Dermis blood vessel endothelial cell (primary cell): ENCODE measurements around the gene EGLN1. TPM values are rescaled to one million over a fixed set of nuclear protein-coding genes. Genes with fewer than 3 reads are reported as not detected.

Source experiments
- DNase-seq: peaks from one replicate; pipeline ENCODE4 v3.0.0; 2010
- total RNA-seq: library from RNA; depleted of rRNA; stranded (reverse); fragments of >200 nt; gene quantifications from 2 replicates; pipeline ENCODE4 v1.2.3, GENCODE V29; 2014

EGLN1 gene
- total RNA-seq, 1 donor from 2014 or later = 129 TPM

DNA sequence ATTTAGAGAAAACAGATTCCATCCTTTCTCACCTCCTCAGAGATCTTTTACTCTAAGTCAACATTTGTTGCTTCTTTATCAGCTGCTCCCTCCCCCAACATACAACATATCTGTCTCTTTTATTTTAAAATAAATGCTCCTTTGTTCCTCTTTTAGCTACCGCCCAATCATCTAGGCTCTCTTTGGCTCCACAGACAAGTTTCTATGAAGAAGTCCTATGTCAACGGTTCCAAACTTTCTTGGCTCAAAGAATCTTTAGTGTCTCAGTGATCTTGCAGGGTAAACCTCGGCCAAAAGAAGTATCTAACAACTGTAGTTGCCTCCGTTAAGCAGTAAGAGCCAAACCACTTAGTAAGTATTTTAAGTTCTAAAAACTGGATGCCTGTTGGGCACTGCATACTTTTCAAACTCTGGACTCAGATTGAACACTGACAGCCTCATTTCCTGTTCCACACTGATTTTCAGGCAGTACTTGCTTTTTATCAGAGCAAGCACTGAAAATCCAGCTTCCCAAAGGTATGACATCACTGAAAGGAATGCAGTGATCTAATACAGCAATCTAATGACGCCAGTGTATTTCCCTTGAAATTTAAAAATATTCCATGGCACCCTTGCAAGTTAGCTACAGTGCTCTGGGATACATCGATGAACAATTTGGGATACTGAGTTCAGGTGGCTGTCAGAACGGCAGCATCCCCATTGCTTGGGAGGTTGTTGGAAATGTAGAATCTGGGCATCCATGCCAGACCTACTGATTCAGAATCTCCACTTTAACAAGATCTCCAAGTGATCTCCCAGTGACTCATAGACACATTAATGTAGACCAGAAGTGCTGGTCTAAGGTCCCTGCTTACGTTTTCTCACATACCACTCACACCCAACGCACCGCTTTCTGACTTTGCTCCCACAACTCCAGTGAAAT lies 26.8 kb downstream of the EGLN1 start:
- DNase-seq = peak; percentile 92

DNA sequence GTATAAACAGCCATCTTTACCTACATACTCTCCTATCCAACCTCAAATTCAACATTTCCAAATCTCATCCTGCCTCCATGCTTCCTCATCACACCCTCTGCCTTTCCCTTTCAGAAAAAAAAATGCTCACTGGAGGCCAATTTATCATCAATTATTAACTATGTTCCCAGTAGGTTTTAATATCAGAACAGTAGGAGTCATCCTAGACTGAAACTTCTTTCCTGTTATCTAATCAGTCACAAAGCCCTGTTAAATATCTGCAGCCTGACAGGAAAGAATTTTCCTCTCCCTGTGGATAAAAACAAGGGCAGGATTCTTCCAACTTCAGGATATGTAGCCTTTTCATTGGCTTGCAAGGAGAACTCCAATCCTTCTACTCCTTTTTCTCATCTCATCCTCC lies 28.4 kb downstream of the EGLN1 start:
- DNase-seq = no peak

DNA sequence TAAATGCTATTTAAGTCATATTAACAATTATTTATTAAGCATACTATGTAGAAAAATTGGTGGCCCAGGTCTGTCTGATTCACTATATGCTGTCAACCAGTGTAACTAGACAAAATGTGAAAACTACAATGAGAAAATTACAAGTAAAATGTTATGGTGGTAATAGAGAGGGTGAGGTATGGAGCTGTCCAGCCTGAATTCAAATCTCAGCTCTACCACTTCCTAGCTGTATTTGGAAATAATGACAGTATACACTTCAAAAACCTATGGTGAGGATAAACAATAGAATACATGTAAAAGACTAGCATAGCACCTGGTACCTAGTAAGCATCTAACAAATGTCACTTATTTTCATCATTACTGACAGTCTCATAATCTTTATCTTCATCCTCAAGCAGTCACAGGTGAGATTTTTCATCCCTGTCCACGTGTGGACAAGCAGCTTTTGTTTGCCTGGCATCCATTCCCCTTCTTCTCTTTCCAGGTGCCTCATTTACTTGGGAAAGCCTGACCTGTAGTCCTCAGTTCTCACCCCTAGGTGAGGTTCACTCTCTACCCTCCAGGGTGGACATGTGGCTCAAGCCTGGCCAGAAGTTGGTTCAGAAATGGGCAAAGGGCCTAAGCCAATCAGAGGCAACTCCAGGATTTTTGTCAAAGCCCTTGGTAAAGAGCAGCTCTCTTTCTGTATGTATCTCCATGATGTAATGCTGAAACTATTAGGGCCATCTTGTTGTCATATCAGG lies 29.5 kb downstream of the EGLN1 start:
- no peak for DNase-seq

DNA sequence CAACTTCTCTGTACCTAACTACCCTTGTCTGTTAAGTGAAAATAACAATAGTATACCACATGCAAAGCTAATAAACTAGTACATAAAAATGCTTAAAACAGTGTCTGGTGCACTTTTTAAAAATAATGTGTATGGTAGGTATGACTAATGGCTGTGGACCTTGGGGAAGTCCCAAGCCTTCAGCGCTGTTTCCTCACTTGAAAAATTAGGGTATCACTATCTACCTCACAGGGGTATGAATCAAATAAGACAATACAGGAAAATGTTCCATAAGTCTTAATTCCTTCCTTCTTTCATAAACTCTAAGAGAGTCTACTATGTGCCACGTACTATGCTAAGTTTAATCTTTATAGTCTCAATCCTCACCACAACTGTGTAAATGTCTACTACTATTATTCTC lies 32.0 kb downstream of the EGLN1 start:
- peak; percentile 67 for DNase-seq

DNA sequence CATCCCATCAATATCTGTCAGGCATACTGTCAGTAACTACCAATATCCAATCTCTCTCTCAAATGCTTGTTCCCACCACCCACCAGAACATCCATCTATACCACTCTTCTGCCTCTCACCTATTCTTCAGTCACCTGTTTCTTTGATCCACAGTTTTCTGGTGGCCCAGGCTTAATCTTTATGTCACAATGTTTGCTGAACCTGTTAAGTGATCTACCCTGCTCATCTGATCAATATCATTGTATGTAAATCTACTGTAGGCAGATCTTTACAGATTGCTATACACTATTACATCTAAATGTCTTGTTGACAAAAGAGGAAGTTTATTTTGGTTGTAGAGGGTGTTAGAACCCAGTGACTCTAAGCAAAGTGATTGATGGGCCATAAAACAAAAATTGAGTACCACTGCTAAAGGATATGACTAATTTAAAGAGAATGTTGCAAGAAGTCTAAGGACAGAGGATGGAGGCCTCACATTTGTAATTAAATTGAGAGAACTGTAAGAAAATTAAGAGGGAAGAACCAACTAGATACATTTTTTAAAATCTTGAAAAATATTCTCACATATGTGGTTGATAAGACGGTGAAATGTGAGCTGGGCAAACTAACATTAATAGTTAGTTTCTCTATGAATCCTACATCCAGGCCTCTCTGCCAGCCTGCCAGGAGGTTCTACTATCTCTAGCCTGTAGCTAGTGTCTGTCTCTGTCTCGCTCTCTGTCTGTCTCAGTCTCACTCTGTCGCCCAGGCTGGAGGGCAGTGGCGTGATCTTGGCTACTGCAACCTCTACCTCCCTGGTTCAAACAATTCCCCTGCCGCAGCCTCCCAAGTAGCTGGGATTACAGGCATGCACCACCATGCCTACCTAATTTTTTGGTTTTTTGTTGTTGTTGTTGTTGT lies 34.1 kb downstream of the EGLN1 start:
- DNase-seq = peak; percentile 74

DNA sequence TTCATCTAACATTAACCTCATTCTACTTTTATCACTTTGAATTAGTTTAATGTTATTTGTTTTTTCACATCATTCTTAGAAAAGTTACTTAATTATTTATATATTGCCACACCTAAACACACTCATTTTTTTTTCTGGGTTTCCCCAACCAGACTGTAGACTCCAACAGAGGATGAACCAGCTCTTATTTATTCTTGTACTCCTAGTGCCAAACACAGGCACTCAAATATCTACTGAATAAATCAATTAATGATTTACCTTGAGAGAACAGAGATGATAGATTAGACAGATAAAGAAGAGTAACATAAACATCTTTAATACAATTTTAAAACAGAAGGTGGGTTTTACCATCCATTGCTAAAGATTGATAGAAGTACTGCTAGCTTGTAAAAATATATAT lies 35.6 kb downstream of the EGLN1 start:
- no peak for DNase-seq

DNA sequence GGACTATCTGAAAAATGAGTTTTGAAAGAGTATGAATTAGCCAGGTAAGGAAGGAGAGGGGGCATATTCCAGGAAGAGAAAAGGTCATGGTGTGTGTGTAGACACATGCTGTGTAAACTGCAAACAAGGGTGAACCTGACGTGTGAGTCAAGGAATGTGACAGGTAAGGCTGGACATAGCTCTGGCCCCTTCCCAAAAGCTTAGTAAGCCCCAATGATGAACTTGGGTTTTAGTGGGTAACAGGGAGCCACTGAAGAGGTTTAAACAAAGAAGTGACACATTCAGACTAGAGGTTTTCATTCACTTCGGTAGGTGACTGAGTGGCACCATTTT lies 36.7 kb downstream of the EGLN1 start:
- no peak for DNase-seq

DNA sequence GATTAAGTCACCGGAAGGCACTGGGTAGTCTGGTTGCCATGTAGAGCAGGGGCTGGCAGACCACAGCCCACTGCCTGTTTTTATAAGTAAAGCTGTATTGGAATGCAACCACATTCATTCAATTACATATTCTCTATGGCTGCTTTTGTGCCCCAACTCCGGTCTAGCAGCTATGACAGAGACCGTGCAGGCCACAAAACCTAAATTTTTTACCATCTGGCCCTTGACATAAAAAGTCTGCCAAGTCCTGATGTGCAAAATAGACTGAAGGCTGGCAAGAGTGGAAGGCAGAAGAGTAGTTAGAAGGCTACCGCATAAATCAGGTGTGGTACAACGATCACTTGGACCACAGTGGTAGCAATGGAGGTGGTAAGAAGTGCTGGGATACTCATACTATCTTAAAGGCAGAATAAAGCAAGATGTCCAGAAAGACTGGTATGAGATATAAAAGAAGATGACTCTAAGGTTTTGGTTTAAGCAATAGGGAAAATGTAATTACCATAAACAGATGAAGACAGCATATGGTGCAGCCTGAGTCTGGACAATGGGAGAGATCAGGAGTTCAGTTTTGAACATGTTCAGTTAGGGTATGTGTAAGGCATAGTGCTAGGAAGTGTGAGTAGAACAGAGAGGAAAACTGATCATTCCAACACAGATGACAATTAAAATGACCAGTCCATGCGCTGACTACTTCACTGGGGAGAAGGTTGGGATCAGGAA lies 37.2 kb downstream of the EGLN1 start:
- DNase-seq = no peak

DNA sequence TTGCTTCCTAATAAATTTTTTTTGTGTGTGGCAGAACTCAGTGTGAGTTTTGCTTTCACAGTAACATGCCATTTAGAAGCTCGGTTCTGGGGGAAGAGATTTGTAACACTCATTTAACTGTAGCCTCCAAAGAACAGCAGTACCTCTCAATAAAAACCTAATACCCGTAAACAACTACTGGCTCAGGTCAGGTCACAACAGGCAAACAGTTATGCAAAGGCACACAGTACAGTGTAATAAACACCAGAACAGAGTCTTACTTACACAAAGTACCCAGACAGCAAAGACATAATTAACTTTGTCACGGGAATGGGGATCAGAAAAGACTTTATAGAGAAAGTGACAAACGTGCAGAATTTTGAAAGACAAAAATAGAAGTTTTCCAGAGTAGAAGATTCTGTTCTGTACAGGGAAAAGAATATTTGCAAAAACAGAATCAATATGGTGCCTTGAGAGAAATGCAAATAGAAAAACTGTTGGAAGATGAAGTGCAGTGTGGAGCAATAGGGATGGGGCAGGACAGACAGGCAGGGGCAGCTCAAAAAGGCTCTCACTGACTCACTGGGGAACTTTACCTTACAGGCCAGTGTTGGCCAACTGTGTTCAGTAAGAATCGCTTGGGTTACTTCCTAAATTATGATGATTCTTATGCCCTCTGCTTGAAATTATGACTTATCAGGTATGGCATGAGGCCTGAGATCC lies 38.8 kb downstream of the EGLN1 start:
- DNase-seq = no peak

DNA sequence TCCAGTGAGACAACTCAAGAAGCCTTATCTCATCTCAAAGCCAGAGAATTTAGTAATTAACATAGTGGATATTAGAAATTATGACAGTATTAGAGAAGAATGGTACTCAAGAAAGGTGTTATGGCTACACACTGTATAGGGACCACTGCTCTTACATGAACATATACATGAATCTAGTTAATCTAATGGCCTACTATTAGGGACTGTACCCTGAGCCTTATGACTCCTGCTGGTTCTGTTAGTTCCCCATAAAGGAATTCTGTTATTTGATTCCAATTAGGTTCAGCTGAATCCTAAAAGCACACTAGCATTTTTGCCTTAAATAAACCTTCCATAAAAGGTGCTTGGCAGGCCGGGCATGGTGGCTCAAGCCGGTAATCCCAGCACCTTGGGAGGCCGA lies 39.7 kb downstream of the EGLN1 start:
- DNase-seq = no peak

DNA sequence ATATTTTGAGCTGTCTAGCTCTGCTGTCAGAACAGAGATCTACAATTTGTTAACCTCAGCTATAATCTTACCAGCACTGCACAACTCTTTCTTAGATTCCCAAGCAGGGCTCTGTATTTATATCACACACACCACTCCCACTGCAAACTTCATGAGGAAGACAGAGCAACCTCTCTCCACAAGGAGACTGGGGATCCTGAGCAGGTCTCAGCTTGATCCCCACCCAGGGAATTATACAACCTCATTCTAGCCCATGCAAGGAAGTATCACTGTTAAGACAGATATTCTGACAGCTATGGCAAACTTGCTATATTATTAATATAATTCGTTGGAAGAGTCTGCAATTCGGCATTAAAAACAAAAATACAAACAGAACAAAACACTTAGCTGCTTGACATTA lies 40.4 kb downstream of the EGLN1 start:
- no peak for DNase-seq

DNA sequence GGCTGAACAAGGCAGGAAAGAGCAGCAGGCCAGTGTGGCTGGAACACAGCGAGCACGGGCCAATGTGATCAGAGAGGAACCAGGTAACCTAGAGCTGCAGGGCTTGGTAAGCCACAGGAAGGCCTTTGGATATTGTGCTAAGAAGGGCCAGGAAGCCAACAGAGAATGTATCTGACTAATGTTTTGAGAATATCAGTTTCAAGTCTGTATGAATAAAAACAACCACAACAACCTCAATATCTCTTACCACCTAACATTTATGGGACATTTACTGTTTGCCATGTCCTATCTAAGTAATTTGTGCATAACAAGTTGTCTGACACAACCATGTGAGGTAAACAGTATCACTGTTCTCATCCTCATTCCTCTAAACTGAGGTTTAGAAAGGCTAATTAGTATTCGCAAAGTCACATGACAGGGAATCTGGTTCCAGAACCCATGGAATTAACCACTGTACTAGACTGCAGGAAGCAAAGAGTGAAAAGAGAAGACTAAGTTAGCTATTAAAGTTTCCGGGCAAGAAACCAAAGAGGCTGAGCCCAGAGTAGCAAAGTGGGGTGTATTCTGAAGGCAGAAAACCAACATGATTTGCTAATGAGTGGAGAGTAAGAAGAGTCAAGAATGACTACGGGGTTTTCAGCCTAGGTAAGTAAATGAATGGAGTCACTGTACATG lies 45.1 kb downstream of the EGLN1 start:
- DNase-seq = peak; percentile 31

DNA sequence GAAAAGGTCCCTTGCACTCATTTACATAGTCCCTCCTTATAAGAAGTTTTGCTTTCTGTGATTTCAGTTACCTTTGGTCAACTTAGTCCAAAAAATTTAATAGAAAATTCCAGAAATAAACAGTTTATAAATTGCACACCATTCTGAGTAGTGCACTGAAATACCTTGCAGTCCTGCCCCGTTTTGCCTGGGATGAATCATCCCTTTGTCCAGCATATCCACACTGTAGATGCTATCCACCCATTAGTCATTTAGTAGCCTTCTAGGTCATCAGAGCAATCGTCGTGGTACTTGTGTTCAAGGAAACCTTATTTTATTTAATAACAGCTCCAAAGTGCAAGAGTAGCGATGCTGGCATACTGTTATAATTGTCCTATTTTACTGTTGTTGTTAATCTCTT lies 46.0 kb downstream of the EGLN1 start:
- DNase-seq = peak; percentile 58

DNA sequence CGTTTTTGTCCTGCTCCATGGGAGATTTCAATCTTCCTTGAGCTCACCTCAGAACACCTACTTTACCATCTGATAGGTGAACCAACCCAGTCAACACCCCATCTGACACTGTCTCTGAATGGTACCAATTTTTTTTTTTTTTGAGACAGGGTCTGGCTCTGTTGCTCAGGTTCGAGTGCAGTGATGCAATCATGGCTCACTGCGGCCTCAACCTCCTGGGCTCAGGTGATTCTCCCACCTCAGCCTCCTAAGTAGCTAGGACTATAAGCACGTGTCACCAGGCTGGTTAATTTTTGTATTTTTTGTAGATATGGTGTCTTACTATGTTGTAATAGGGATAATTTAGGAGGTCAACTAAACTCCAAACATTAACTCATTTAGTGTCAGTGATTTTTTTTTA lies 47.7 kb downstream of the EGLN1 start:
- DNase-seq = no peak

DNA sequence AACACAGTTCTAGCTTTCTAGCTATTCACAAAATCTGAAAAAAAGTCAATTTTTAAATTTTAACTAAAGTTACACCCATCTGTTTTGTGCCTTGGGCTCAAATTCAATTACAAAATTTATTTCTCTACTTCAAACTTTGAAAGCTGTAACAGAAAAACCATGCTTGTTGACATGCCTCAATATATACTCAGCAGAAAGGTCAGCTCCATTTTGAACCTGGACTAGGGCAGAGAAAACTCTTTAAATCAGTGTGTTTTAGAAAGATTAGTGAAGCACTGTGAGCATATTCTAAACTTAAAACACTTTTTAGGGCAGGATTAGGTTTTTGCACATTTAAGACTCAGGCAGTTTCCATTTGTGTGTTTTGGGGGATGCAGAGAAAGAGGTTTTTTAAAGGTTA lies 49.6 kb downstream of the EGLN1 start:
- no peak for DNase-seq

DNA sequence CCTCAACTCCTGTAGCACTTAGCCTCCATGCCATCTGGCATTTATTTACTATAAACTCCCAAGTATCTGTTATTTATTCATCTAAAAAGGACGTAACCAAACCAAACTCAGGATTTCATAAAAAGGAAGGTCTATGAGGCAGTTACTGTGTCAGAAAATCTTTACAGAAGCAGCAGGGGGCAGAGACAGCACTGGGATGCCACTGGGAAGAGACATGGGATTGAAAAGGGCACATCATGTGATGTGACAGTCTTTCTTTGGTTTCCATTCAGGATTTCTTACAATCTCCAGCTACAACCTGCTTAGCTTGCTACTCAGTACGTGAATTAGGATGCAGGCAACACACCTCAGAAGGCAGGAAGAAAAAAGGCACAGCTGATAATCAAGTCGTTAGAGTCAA lies 52.8 kb downstream of the EGLN1 start:
- DNase-seq = no peak

DNA sequence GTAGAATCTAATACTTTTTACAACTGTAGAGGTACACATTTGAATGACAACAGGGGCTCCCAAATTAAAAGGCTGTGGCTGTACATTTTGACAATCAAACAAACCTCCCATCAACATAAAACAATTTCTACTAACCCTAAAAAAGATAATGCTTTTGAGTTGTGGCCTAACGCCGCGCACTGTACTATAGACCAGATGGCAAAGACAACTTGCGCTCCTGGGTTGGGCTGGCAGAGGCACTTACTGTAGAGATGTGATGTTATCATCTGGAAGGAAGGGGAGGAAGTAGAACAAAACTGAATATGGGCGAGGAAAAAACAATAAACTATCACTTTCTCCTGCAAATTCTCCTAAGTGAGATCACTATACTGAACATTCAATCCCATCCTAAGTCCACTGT lies 57.9 kb downstream of the EGLN1 start:
- no peak for DNase-seq

DNA sequence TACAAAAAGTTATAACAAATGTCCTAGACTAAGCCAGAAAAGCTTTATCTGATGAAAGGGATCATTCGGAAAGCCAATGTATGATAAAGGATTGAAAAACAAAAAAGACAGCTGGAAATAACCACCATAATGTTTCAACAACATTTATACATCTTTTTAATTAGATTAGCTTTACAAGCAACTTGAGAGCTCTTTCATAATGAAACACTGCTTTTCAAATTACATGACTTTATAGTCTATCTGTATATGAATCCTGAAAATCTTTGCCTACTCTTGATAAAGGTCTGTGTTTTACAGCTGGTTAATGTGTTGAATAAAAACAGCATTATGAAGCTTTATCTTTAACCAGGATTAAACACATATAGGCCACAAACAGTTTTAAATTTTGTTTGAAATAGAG lies 58.5 kb downstream of the EGLN1 start:
- DNase-seq = no peak

DNA sequence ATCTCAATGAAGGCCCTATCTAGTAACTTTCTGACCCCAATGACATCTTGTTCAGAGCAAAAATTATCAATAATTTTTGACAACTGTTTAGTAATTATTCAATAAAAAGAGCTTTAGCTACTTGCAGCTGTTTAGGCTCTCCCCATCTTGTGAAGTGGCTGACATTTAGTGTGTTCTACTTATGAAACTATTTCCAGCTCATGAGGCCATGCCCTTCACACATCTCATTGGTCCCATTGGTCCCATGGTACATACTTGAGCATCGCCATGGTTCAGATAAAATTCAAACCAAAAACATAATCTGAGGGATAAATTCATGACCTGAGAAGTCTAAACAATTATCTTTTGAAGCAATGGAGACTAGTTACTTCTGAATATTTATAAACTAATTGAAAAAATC lies 59.8 kb downstream of the EGLN1 start:
- no peak for DNase-seq

DNA sequence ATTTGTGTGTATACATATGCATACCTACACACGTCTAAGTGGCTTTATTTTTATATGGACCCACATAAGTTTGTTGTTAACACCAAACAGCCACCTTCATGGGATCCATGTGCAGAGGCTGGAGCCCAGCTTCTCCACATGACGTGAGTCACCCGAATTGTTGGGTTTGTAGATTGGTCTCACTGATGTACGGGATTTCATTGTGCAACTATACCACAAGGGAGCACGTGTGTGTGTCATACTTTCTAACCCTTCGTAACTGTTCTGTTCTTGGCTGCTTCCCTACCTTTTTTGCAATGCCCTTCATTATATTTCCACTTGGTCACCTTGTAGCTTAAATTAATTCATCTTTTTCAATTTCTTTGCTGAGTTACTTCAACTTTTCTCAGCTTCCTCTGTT lies 63.0 kb downstream of the EGLN1 start:
- DNase-seq = no peak

DNA sequence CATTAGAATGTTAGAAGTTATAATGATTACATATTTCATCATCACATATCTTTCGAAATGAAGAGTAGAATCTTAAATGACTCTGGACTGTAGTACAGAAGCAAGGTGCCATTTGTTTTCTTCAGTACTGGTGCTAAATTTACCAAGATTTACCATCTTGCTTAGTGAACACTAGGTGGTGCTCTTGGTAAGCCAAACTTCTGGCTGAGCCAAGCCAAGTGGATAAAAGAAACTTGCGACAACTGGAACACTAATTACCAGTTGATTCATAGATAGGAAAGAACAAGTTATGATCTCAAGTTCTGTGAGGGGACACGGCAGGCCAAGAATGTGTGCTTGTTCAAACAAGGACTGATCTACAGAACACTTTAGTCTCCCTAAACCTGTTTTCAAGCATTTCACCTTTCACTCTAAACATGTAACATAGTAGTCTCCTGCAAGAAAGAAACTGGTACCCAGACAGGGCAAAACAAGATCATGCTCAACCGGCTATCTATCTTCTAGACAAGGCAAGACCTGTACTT lies 64.2 kb downstream of the EGLN1 start:
- DNase-seq = peak; percentile 85
